Left renal cortex interstitium (tissue), 4 donors: ENCODE data around the gene RINL. TPM values are rescaled to one million over a fixed set of nuclear protein-coding genes. Genes with fewer than 3 reads are reported as not detected.
A peak's percentile ranks its signal among the peaks of the same experiment; 100 is the strongest.
"Not testable (repeated sequence)": the region's sequence is repeated elsewhere in the genome, so short reads cannot be mapped to it uniquely, and the experiment has no call there.

Source experiments
- DNase-seq, 4 donors: peaks; one replicate each; pipeline ENCODE4 v3.0.0-alpha.2; 2013; ENCODE audit warnings: low read depth in 4 of 4, low spot score in 2 of 4, missing footprints in 1 of 4
- polyA plus RNA-seq, 4 donors: library from polyadenylated mRNA; unstranded; fragments of 120-200 nt; gene quantifications; one replicate each; pipeline ENCODE4 v1.2.1, GENCODE V29; 2013; ENCODE audit not compliant: insufficient read length in 4 of 4

RINL gene
- polyA plus RNA-seq, 4 donors: 7.1 to 10.0 (median 8.3) TPM

- DNase-seq: no peak
These were observed 1.3 kb upstream of the RINL start for GRCh38 chr19:38879400-38879751.

GRCh38 chr19:38878575-38879399, 712 bp upstream of the RINL start:
- DNase-seq: no peak

GRCh38 chr19:38875656-38876395, 2.2 kb downstream of the RINL start:
- DNase-seq: no peak

GRCh38 chr19:38873400-38873799, 4.7 kb downstream of the RINL start:
- not testable (repeated sequence) for DNase-seq

GRCh38 chr19:38870612-38871011, 7.5 kb downstream of the RINL start:
- no peak for DNase-seq

- no peak for DNase-seq
These were observed 8.1 kb downstream of the RINL start for GRCh38 chr19:38869836-38870607.

- DNase-seq: no peak
These were observed 8.8 kb downstream of the RINL start for GRCh38 chr19:38869160-38869835.

- no peak for DNase-seq
These were observed 9.5 kb downstream of the RINL start for GRCh38 chr19:38868551-38868950.

GRCh38 chr19:38867171-38867780, 10.8 kb downstream of the RINL start:
- no peak for DNase-seq

GRCh38 chr19:38862321-38863059, 15.6 kb downstream of the RINL start:
- no peak for DNase-seq

GRCh38 chr19:38861368-38861767, 16.7 kb downstream of the RINL start:
- no peak for DNase-seq

GRCh38 chr19:38859631-38860204, 18.4 kb downstream of the RINL start:
- not testable (repeated sequence) for DNase-seq

GRCh38 chr19:38856813-38857212, 21.3 kb downstream of the RINL start:
- no peak for DNase-seq

- not testable (repeated sequence) for DNase-seq
These were observed 22.3 kb downstream of the RINL start for GRCh38 chr19:38855751-38856150.

- DNase-seq: not testable (repeated sequence)
These were observed 23.1 kb downstream of the RINL start for GRCh38 chr19:38854961-38855360.

- DNase-seq: no peak
These were observed 24.9 kb downstream of the RINL start for GRCh38 chr19:38853214-38853613.

GRCh38 chr19:38852231-38853044, 25.6 kb downstream of the RINL start:
- no peak for DNase-seq

- peak in 3 of 4 donors; percentile 75 to 89 (median 81) for DNase-seq
These were observed 26.3 kb downstream of the RINL start for GRCh38 chr19:38851622-38852230.
